GM23338 (cell line): ENCODE measurements around the gene COL15A1. TPM values are rescaled to one million over a fixed set of nuclear protein-coding genes. Genes with fewer than 3 reads are reported as not detected.

ENCODE experiments used
- ATAC-seq: fragments of 200-7000 bp; cut with Tn5 transposase; 3 replicates; pipeline ENCODE4 v1.9.1; 2020
- DNase-seq: peaks from one replicate; pipeline ENCODE4 v3.0.0-alpha.2; 2015; ENCODE audit warnings: low spot score
- H2AFZ ChIP-seq: fragments of 200-600 bp; sonication (generic); 2 replicates; pipeline ENCODE4 v1.8.0; 2016; ENCODE audit warnings: antibody characterized with exemption, mild to moderate bottlenecking, moderate library complexity
- H3F3A ChIP-seq: fragments of 200-600 bp; sonication (generic); replicated peaks from 2 replicates; pipeline ENCODE4 v1.8.0; 2017; ENCODE audit warnings: antibody characterized with exemption, mixed run types, low read depth
- H3K27ac ChIP-seq: fragments of 200-600 bp; sonication (generic); 2 replicates; pipeline ENCODE4 v1.6.1; 2016; ENCODE audit warnings: low read depth
- H3K27me3 ChIP-seq: fragments of 200-600 bp; sonication (generic); 2 replicates; pipeline ENCODE4 v1.8.0; 2016; ENCODE audit warnings: mild to moderate bottlenecking, mixed run types, moderate library complexity; ENCODE audit not compliant: insufficient read depth
- H3K36me3 ChIP-seq: fragments of 200-600 bp; sonication (generic); 2 replicates; pipeline ENCODE4 v1.8.0; 2016; ENCODE audit warnings: mild to moderate bottlenecking; ENCODE audit not compliant: insufficient read depth
- H3K4me1 ChIP-seq: fragments of 200-600 bp; sonication (generic); 2 replicates; pipeline ENCODE4 v1.8.0; 2016; ENCODE audit warnings: mild to moderate bottlenecking, moderate library complexity; ENCODE audit not compliant: insufficient read depth
- H3K4me2 ChIP-seq: fragments of 200-600 bp; sonication (generic); 2 replicates; pipeline ENCODE4 v1.7.1; 2017; ENCODE audit warnings: mixed run types
- H3K4me3 ChIP-seq: fragments of 200-600 bp; sonication (generic); 2 replicates; pipeline ENCODE4 v1.6.1; 2016; ENCODE audit warnings: mixed run types
- H3K79me2 ChIP-seq: fragments of 200-600 bp; sonication (generic); replicated peaks from 2 replicates; pipeline ENCODE4 v1.8.0; 2017; ENCODE audit warnings: mild to moderate bottlenecking; ENCODE audit not compliant: insufficient read depth
- H3K9me2 ChIP-seq: fragments of 200-600 bp; sonication (generic); 2 replicates; pipeline ENCODE4 v1.8.0; 2017; ENCODE audit not compliant: insufficient read depth
- H4K20me1 ChIP-seq: fragments of 200-600 bp; sonication (generic); replicated peaks from 2 replicates; pipeline ENCODE4 v1.8.0; 2017; ENCODE audit warnings: mild to moderate bottlenecking; ENCODE audit not compliant: insufficient read depth
- H3K27ac Mint-ChIP-seq: 2 replicates; pipeline ENCODE4 v1.8.0; 2020; ENCODE audit warnings: inconsistent platforms, mild to moderate bottlenecking, moderate library complexity, mixed read lengths
- H3K27me3 Mint-ChIP-seq: 3 replicates; pipeline ENCODE4 v1.8.0; 2022; ENCODE audit warnings: low read depth, mild to moderate bottlenecking, moderate library complexity, mixed read lengths, inconsistent platforms; ENCODE audit not compliant: insufficient read depth, poor library complexity
- H3K36me3 Mint-ChIP-seq: 3 replicates; pipeline ENCODE4 v1.8.0; 2021; ENCODE audit warnings: low read depth, mild to moderate bottlenecking, inconsistent platforms, moderate library complexity, mixed read lengths
- H3K4me1 Mint-ChIP-seq: 3 replicates; pipeline ENCODE4 v1.8.0; 2020; ENCODE audit warnings: mild to moderate bottlenecking, inconsistent platforms, mixed read lengths
- H3K4me3 Mint-ChIP-seq: 3 replicates; pipeline ENCODE4 v1.8.0; 2021; ENCODE audit warnings: moderate library complexity, mild to moderate bottlenecking, inconsistent platforms, mixed read lengths
- H3K9me3 Mint-ChIP-seq: 3 replicates; pipeline ENCODE4 v1.8.0; 2020; ENCODE audit warnings: moderate library complexity, mild to moderate bottlenecking, inconsistent platforms, mixed read lengths
- CREB1 ChIP-seq: fragments of 250-450 bp; sonication (Bioruptor Pico); IDR thresholded peaks from 2 replicates; pipeline ENCODE4 v1.5.0; 2020; ENCODE audit warnings: low read depth, mild to moderate bottlenecking, moderate library complexity
- ETS1 ChIP-seq: IDR thresholded peaks from 2 replicates; pipeline ENCODE4 v1.6.1; 2016; ENCODE audit warnings: antibody characterized with exemption
- EZH2 ChIP-seq: fragments of 200-600 bp; sonication (generic); IDR thresholded peaks from one replicate; pipeline ENCODE4 v1.8.0; 2017; ENCODE audit warnings: antibody characterized with exemption, mild to moderate bottlenecking, low read depth; ENCODE audit not compliant: unreplicated experiment
- EZH2phosphoT487 ChIP-seq: fragments of 200-600 bp; sonication (generic); IDR thresholded peaks from one replicate; pipeline ENCODE4 v1.8.1; 2018; ENCODE audit warnings: antibody characterized with exemption; ENCODE audit not compliant: unreplicated experiment
- ZNF114 ChIP-seq: fragments of 250-450 bp; sonication (Bioruptor Pico); IDR thresholded peaks from 2 replicates; pipeline ENCODE4 v1.5.0; 2020; ENCODE audit warnings: mild to moderate bottlenecking, moderate library complexity
- ZNF331 ChIP-seq: fragments of 250-450 bp; sonication (Bioruptor Pico); IDR thresholded peaks from 2 replicates; pipeline ENCODE4 v1.5.0; 2020; ENCODE audit warnings: low read depth, mild to moderate bottlenecking, moderate library complexity
- polyA plus RNA-seq: library from polyadenylated mRNA; unstranded; fragments of >200 nt; fragmentation: Nextera tagmentation; extraction: Ambion mirVana; gene quantifications from 2 replicates; pipeline ENCODE4 v1.2.1, GENCODE V29; 2016
- total RNA-seq: library from RNA; depleted of rRNA; stranded (reverse); fragments of >200 nt; shearing (Covaris generic); gene quantifications from 2 replicates; pipeline ENCODE4 v1.2.3, GENCODE V29; 2014
- TF ChIP-seq, protein P1 (sequence below): fragments of 250-450 bp; sonication (Bioruptor Pico); IDR thresholded peaks from 2 replicates; pipeline ENCODE4 v1.5.0; 2020; ENCODE audit warnings: mild to moderate bottlenecking, moderate library complexity
- TF ChIP-seq, protein P2 (sequence below): IDR thresholded peaks from one replicate; pipeline ENCODE4 v1.6.1; 2018; ENCODE audit warnings: antibody characterized with exemption; ENCODE audit not compliant: unreplicated experiment

The COL15A1 gene
- total and polyA plus RNA-seq, 2 experiments from 2014 or later = 0.17 to 0.18 TPM

- no peaks in the 10 kb centered on the region for H3K36me3 Mint-ChIP-seq
- no peaks in the 10 kb centered on the region for H4K20me1 ChIP-seq
- H3K27me3 ChIP-seq = no peaks in the 10 kb centered on the region
- no peaks in the 10 kb centered on the region for H3F3A ChIP-seq
- H3K9me3 Mint-ChIP-seq = no peaks in the 10 kb centered on the region
- no peak overlapping the region for H3K27ac ChIP-seq
- no peak overlapping the region for H3K4me3 ChIP-seq
- DNase-seq (no peak), ATAC-seq (no peak)
- peaks cover 38% of the 10 kb centered on the region for H3K4me1 Mint-ChIP-seq
- no peak overlapping the region for H3K27ac Mint-ChIP-seq
- H2AFZ ChIP-seq = no peak overlapping the region
- peaks cover 2% of the 10 kb centered on the region for H3K27me3 Mint-ChIP-seq
- H3K4me3 Mint-ChIP-seq = no peak overlapping the region
- H3K9me2 ChIP-seq = peaks cover 8% of the 10 kb centered on the region
- no peak overlapping the region for H3K4me2 ChIP-seq
- H3K4me1 ChIP-seq = peaks cover 18% of the 10 kb centered on the region
- TF ChIP-seq EZH2phosphoT487 = no peak
- TF ChIP-seq, protein P1, sequence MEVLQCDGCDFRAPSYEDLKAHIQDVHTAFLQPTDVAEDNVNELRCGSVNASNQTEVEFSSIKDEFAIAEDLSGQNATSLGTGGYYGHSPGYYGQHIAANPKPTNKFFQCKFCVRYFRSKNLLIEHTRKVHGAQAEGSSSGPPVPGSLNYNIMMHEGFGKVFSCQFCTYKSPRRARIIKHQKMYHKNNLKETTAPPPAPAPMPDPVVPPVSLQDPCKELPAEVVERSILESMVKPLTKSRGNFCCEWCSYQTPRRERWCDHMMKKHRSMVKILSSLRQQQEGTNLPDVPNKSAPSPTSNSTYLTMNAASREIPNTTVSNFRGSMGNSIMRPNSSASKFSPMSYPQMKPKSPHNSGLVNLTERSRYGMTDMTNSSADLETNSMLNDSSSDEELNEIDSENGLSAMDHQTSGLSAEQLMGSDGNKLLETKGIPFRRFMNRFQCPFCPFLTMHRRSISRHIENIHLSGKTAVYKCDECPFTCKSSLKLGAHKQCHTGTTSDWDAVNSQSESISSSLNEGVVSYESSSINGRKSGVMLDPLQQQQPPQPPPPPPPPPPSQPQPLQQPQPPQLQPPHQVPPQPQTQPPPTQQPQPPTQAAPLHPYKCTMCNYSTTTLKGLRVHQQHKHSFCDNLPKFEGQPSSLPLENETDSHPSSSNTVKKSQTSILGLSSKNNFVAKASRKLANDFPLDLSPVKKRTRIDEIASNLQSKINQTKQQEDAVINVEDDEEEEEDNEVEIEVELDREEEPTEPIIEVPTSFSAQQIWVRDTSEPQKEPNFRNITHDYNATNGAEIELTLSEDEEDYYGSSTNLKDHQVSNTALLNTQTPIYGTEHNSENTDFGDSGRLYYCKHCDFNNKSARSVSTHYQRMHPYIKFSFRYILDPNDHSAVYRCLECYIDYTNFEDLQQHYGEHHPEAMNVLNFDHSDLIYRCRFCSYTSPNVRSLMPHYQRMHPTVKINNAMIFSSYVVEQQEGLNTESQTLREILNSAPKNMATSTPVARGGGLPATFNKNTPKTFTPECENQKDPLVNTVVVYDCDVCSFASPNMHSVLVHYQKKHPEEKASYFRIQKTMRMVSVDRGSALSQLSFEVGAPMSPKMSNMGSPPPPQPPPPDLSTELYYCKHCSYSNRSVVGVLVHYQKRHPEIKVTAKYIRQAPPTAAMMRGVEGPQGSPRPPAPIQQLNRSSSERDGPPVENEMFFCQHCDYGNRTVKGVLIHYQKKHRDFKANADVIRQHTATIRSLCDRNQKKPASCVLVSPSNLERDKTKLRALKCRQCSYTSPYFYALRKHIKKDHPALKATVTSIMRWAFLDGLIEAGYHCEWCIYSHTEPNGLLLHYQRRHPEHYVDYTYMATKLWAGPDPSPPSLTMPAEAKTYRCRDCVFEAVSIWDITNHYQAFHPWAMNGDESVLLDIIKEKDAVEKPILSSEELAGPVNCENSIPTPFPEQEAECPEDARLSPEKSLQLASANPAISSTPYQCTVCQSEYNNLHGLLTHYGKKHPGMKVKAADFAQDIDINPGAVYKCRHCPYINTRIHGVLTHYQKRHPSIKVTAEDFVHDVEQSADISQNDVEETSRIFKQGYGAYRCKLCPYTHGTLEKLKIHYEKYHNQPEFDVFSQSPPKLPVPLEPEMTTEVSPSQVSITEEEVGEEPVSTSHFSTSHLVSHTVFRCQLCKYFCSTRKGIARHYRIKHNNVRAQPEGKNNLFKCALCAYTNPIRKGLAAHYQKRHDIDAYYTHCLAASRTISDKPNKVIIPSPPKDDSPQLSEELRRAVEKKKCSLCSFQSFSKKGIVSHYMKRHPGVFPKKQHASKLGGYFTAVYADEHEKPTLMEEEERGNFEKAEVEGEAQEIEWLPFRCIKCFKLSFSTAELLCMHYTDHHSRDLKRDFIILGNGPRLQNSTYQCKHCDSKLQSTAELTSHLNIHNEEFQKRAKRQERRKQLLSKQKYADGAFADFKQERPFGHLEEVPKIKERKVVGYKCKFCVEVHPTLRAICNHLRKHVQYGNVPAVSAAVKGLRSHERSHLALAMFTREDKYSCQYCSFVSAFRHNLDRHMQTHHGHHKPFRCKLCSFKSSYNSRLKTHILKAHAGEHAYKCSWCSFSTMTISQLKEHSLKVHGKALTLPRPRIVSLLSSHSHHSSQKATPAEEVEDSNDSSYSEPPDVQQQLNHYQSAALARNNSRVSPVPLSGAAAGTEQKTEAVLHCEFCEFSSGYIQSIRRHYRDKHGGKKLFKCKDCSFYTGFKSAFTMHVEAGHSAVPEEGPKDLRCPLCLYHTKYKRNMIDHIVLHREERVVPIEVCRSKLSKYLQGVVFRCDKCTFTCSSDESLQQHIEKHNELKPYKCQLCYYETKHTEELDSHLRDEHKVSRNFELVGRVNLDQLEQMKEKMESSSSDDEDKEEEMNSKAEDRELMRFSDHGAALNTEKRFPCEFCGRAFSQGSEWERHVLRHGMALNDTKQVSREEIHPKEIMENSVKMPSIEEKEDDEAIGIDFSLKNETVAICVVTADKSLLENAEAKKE (CRISPR knock-in tag) = no peak
- no peak for TF ChIP-seq ZNF331 (CRISPR knock-in tag)
- TF ChIP-seq, protein P2, sequence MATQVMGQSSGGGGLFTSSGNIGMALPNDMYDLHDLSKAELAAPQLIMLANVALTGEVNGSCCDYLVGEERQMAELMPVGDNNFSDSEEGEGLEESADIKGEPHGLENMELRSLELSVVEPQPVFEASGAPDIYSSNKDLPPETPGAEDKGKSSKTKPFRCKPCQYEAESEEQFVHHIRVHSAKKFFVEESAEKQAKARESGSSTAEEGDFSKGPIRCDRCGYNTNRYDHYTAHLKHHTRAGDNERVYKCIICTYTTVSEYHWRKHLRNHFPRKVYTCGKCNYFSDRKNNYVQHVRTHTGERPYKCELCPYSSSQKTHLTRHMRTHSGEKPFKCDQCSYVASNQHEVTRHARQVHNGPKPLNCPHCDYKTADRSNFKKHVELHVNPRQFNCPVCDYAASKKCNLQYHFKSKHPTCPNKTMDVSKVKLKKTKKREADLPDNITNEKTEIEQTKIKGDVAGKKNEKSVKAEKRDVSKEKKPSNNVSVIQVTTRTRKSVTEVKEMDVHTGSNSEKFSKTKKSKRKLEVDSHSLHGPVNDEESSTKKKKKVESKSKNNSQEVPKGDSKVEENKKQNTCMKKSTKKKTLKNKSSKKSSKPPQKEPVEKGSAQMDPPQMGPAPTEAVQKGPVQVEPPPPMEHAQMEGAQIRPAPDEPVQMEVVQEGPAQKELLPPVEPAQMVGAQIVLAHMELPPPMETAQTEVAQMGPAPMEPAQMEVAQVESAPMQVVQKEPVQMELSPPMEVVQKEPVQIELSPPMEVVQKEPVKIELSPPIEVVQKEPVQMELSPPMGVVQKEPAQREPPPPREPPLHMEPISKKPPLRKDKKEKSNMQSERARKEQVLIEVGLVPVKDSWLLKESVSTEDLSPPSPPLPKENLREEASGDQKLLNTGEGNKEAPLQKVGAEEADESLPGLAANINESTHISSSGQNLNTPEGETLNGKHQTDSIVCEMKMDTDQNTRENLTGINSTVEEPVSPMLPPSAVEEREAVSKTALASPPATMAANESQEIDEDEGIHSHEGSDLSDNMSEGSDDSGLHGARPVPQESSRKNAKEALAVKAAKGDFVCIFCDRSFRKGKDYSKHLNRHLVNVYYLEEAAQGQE = no peak
- TF ChIP-seq EZH2 = no peak
- TF ChIP-seq ZNF114 (CRISPR knock-in tag) = no peak
- no peak for TF ChIP-seq ETS1
- TF ChIP-seq CREB1 = no peak
- no peaks in the 10 kb centered on the region for H3K79me2 ChIP-seq
- no peaks in the 10 kb centered on the region for H3K36me3 ChIP-seq
These were observed 23.6 kb downstream of the COL15A1 start for GRCh38 chr9:98967257-98967656.
